SU-DHL-6 (cell line): ENCODE results near the gene SERPINA6.

ENCODE experiments used
- H2AFZ ChIP-seq: fragments of 200-600 bp; sonication (generic); 2 replicates; pipeline ENCODE4 v1.6.1; 2014; ENCODE audit warnings: low read depth, mild to moderate bottlenecking, moderate library complexity, mixed read lengths, antibody characterized with exemption, low read length; ENCODE audit not compliant: severe bottlenecking
- H3F3A ChIP-seq: fragments of 200-600 bp; shearing (Covaris generic); 2 replicates; pipeline ENCODE4 v1.6.0; 2016; ENCODE audit warnings: antibody characterized with exemption, mild to moderate bottlenecking; ENCODE audit not compliant: insufficient read depth
- H3K27ac ChIP-seq: fragments of 200-600 bp; sonication (generic); 2 replicates; pipeline ENCODE4 v1.5.1; 2016; ENCODE audit warnings: low read depth, mild to moderate bottlenecking, low read length, moderate library complexity, mixed read lengths
- H3K27me3 ChIP-seq: fragments of 200-600 bp; sonication (generic), shearing (Covaris generic); 2 replicates; pipeline ENCODE4 v1.6.0; 2014; ENCODE audit warnings: mild to moderate bottlenecking, low read length
- H3K36me3 ChIP-seq: fragments of 200-600 bp; sonication (generic); 2 replicates; pipeline ENCODE4 v1.6.1; 2014; ENCODE audit warnings: mild to moderate bottlenecking, low read length, mixed read lengths
- H3K4me2 ChIP-seq: fragments of 300-600, 200-600 bp; shearing (Covaris generic), sonication (generic); 2 replicates; pipeline ENCODE4 v1.6.0; 2014; ENCODE audit warnings: low read length, low read depth, mild to moderate bottlenecking; ENCODE audit not compliant: poor library complexity, severe bottlenecking
- H3K4me3 ChIP-seq: fragments of 200-600 bp; sonication (generic); 2 replicates; pipeline ENCODE4 v1.5.1; 2014; ENCODE audit warnings: antibody characterized with exemption, low read length, mild to moderate bottlenecking, mixed read lengths; ENCODE audit not compliant: insufficient read depth, poor library complexity, severe bottlenecking
- H3K79me2 ChIP-seq: fragments of 200-600 bp; sonication (generic); 2 replicates; pipeline ENCODE4 v1.6.1; 2014; ENCODE audit warnings: mild to moderate bottlenecking, low read length, moderate library complexity; ENCODE audit not compliant: insufficient read depth
- H3K9ac ChIP-seq: fragments of 200-600 bp; sonication (generic); 2 replicates; pipeline ENCODE4 v1.7.0; 2014; ENCODE audit warnings: mild to moderate bottlenecking, low read length
- H3K9me2 ChIP-seq: fragments of 200-600 bp; sonication (generic); replicated peaks from 2 replicates; pipeline ENCODE4 v1.6.1; 2014; ENCODE audit warnings: low read length; ENCODE audit not compliant: insufficient read depth
- H3K9me3 ChIP-seq: fragments of 200-600 bp; sonication (generic); 2 replicates; pipeline ENCODE4 v1.6.1; 2014; ENCODE audit warnings: low read length, mixed read lengths; ENCODE audit not compliant: insufficient read depth
- H4K20me1 ChIP-seq: fragments of 200-600 bp; sonication (generic); 2 replicates; pipeline ENCODE4 v1.6.1; 2014; ENCODE audit warnings: low read depth, mild to moderate bottlenecking, antibody characterized with exemption, low read length, moderate library complexity, mixed read lengths
- CTCF ChIP-seq: fragments of 200-600 bp; sonication (generic); IDR thresholded peaks from one replicate; pipeline ENCODE4 v1.5.1; 2017; ENCODE audit warnings: antibody characterized with exemption, mild to moderate bottlenecking, low read length, moderate library complexity; ENCODE audit not compliant: insufficient read depth, poor library complexity, severe bottlenecking
- EZH2phosphoT487 ChIP-seq: fragments of 200-600 bp; sonication (generic), shearing (Covaris generic); conservative IDR thresholded peaks from 2 replicates; pipeline ENCODE4 v1.6.1; 2018; ENCODE audit warnings: mild to moderate bottlenecking, antibody characterized with exemption, low read length, moderate library complexity, mixed read lengths

The SERPINA6 gene

DNA sequence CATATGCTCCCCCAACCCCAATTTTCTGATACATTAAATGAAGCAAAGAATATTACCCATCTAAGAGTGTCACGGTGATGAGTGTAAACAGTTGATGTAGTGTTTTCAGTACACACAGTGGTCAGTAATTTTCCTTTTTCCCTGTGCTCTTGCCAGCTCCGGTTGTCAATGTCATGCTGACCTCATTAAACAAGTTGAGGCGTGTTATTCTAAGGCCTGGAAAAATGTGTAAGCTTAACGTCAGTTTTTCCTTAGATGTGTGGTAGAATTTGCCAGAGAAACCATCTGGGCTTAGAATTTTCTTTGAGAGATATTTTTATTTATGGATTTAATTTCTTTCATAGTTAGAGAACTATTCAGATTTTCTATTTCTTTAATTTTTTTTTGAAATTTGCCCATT, 11.7 kb upstream of the SERPINA6 start:
- Histone ChIP-seq H3K36me3 (no peaks in the 10 kb centered on the region), H3K27ac (no peak overlapping the region), H3K9me3 (no peaks in the 10 kb centered on the region), H2AFZ (no peak overlapping the region), H4K20me1 (no peaks in the 10 kb centered on the region), H3K9ac (no peak overlapping the region), H3K4me3 (no peak overlapping the region), H3F3A (no peaks in the 10 kb centered on the region), H3K4me2 (no peak overlapping the region), H3K27me3 (no peaks in the 10 kb centered on the region), H3K79me2 (no peaks in the 10 kb centered on the region), H3K9me2 (no peaks in the 10 kb centered on the region)
- TF ChIP-seq CTCF, result no peak
- no peak for TF ChIP-seq EZH2phosphoT487

DNA sequence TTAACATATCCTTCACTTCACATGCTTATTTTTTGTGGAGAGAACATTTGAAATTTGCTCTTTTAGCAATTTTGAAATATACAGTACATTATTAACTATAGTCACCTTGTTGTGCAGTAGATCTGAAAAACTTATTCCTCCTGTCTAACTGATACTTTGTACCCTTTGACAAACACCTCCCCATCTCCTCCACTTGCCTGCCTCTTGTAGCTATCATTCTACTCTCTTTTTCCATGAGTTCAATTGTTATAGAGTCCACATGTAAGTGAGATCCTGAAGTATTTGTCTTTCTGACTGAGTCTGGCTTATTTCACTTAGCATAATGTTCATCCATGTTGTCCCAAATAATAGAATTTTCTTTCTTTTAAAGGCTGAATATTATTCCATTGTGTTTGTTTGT, 9.5 kb upstream of the SERPINA6 start:
- H3K9me3 ChIP-seq, result no peaks in the 10 kb centered on the region
- no peaks in the 10 kb centered on the region for H3K9me2 ChIP-seq
- TF ChIP-seq CTCF (no peak), EZH2phosphoT487 (no peak)
- no peak overlapping the region for H2AFZ ChIP-seq
- no peaks in the 10 kb centered on the region for H3K27me3 ChIP-seq
- no peak overlapping the region for H3K4me2 ChIP-seq
- no peaks in the 10 kb centered on the region for H3K79me2 ChIP-seq
- H3K4me3 ChIP-seq, result no peak overlapping the region
- no peak overlapping the region for H3K9ac ChIP-seq
- no peaks in the 10 kb centered on the region for H3F3A ChIP-seq
- no peak overlapping the region for H3K27ac ChIP-seq
- H3K36me3 ChIP-seq, result no peaks in the 10 kb centered on the region
- no peaks in the 10 kb centered on the region for H4K20me1 ChIP-seq

GRCh38 chr14:94332063-94332583, 9.0 kb upstream of the SERPINA6 start:
- no peaks in the 10 kb centered on the region for H3K79me2 ChIP-seq
- no peak overlapping the region for H2AFZ ChIP-seq
- no peak overlapping the region for H3K4me3 ChIP-seq
- H3K9me2 ChIP-seq, result no peaks in the 10 kb centered on the region
- no peak overlapping the region for H3K9ac ChIP-seq
- no peak for TF ChIP-seq CTCF
- no peak for TF ChIP-seq EZH2phosphoT487
- H3K27me3 ChIP-seq, result no peaks in the 10 kb centered on the region
- H3K27ac ChIP-seq, result no peak overlapping the region
- H3K4me2 ChIP-seq, result no peak overlapping the region
- no peaks in the 10 kb centered on the region for H4K20me1 ChIP-seq
- no peaks in the 10 kb centered on the region for H3K36me3 ChIP-seq
- H3F3A ChIP-seq, result no peaks in the 10 kb centered on the region
- H3K9me3 ChIP-seq, result no peaks in the 10 kb centered on the region

DNA sequence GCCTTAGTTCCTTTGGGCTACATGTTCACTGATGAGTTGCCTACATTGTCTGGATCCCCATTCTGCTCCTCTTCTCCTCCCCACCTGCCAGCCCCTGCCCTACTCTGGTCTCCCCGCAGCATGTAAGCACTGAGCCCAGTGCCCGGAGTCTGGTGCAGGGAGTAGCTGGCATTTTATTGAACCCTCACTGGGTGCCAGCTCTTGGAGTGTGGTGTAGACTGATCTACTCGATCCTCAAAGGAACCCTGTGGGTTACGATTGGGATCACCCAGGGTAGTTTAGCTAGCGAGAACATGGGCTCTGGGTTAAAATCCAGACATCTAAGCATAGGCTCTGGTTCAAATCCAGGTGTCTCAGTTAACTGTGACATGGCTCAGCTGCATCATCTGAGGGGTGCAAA, 8.3 kb upstream of the SERPINA6 start:
- TF ChIP-seq CTCF, result no peak
- no peak for TF ChIP-seq EZH2phosphoT487
- Histone ChIP-seq H3F3A (no peaks in the 10 kb centered on the region), H3K4me2 (no peak overlapping the region)

More for the DNA sequence above, 8.3 kb upstream of the SERPINA6 start:
- H3K79me2 ChIP-seq, result no peaks in the 10 kb centered on the region
- no peaks in the 10 kb centered on the region for H3K36me3 ChIP-seq
- no peaks in the 10 kb centered on the region for H3K9me3 ChIP-seq
- H3K9me2 ChIP-seq, result no peaks in the 10 kb centered on the region
- H3K27me3 ChIP-seq, result no peaks in the 10 kb centered on the region
- H2AFZ ChIP-seq, result no peak overlapping the region
- H3K9ac ChIP-seq, result no peak overlapping the region
- no peak overlapping the region for H3K27ac ChIP-seq
- no peak overlapping the region for H3K4me3 ChIP-seq
- no peaks in the 10 kb centered on the region for H4K20me1 ChIP-seq
